NCI-H69 (cell line): Measurements from ENCODE around the gene SLC38A2.

Source experiments
- DNase-seq: peaks from one replicate; lab custom pipeline; 2025; lab: John Stamatoyannopoulos, UW

SLC38A2 gene

DNA sequence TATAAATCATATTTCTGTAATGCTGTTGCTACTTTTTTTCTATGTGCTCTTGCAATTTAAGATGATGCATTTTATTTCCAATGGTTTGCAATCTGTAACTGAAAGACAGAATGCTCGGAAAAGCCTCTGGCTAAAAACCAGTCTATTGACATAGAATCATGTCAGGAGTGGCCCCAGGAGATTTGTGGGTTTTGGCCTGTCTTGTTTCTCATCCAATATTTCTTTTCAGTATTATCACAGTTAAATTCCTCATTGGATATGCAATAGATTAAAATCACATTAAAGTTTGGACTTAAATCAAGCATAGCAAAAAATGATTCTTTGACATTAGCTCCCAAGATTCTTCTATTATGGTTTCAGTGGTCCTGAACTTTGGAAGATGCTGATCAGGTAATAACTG is 19.1 kb upstream of the SLC38A2 start:
- no peak for DNase-seq

DNA sequence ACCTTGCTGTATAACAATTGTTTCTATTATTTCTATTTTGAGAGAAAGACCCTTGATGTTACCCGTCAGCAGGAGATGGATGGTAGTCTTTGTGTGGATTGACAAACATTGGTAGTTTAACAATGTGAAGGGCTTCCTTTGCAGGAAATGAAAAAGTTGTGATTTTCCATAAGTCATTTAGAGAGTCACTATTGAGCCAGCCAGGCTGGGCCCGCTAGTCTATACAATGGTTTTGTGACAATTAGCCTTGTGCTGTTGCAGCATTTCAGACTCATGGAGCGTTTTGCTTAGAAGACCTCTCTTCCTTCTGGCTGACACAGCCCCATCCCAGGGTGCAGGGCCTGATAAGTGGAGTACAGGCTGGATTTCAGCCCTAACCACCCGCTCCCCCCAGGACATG is 18.3 kb upstream of the SLC38A2 start:
- no peak for DNase-seq

DNA sequence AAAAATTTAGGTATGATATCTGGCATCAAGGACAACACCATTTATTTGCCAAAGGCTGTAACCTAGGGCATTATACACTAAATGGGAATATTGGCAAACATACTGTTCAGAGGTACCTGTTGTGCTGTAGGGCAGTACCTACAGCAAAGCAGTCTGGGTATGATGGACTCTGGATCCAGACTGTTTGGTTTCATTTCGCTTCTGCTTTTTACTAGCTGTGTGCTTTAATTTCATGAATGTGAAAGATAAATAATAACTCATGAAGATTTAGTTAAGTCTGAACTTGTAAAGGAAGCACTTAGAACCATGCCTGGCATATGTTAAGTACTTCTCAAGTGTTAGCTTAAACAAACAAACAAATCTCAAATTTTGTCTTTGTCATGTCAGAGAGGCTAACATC is 17.7 kb upstream of the SLC38A2 start:
- DNase-seq, result no peak

DNA sequence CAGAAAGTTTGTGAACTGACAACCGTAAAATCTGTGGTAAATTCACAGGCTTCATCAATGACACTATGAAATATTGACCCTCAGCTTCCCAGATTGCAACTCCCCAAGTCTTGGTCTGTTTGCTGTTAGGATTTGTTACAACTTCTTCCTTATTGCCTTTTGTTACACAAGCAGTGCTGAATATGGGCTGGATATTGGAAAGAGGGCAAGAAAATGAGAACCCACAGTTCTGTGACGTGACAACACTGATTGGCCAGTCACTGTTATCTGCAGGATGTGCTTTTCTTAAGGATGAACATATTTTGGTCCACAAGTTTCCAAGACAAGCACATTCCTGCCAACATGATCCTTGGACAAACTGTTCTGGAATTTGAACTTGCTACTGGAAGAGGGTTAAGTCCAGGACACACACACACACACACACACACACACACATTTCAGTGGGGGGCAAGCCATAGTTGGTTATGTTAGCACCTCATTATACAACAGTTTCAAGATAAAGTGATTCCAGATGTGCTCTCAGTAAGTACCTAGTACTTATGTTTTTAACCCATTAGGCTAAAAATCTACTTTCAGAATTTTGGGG is 16.6 kb upstream of the SLC38A2 start:
- no peak for DNase-seq

DNA sequence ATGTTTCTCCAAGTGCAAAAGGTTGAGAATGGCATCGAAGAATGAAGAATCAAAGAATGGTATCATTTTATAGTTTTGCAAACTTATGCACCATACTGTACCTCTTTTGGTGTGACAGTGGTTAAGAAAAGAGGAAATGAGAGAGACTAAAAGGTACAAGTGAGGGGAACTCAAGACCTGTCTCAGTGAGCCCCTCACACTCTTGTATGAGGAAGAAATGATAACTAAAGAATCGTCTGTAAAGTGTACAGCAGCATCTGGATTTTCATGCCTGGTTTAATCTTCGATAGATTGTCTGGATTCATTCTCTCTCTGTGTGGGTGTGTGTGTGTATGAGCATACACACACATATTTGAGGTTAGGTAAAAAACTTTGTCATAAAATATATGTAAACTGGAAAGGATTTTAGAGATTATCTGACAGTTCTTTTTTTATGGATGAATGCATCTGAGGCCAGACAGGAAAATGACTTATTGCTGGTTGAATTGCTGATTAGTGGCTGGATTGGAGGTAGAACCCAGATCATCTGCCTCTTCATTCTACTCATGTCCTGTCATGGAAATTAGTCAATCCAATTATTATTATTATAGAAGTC is 16.0 kb upstream of the SLC38A2 start:
- DNase-seq, result no peak

DNA sequence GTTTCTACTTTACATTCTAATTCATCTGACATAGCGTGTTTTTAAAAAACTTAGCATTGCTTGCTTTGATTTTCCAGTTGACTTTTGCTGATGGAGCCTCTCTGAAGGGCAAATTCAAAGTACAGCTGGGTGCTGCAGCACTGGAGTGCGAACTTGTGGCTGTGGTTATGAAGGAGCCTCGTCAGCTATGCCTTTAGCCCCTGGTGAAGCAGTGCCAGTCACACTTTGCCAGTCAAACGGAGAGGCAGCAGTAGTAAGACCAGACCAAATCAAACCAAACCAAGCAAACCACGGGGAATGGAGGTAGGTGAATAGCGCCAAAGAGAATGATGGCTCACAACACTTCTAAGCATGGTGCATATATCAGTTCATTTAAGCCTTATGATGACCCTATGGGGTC is 15.1 kb upstream of the SLC38A2 start:
- no peak for DNase-seq

DNA sequence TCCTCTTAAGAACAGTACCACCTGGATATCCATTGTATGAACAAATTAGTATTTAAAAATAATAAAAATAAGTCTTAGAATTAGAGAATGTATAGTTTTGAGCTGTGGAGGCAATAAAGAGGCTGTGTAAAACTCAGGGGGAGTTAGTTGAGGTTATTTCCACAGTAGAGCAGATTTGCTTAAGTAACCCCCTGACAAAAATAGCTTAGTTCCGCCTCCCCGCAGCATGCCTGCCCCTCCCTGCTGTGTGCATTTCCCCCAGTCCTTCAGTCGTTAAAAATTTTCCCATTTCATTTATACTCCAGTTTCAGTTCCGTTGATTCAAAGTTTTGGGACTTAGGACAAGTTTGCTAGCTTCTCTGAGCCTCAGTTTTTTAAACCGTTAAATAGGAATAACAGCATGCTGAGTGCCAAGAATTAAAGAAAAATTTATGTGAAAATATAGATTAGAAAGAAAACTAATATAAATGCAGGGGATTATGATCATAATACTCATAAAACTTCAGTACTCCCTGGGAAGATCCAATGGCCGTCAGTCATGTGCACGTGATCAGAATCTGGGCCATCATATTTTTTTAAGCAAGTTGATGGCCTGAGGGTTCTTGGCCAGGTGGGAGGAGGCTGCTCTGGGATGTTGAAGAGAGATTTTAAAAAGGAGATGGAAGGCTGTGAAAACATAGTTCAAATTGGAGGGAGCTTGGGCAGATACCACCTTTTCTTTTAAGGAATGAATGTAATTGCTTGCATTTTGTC is 14.5 kb upstream of the SLC38A2 start:
- DNase-seq, result peak; percentile 61

DNA sequence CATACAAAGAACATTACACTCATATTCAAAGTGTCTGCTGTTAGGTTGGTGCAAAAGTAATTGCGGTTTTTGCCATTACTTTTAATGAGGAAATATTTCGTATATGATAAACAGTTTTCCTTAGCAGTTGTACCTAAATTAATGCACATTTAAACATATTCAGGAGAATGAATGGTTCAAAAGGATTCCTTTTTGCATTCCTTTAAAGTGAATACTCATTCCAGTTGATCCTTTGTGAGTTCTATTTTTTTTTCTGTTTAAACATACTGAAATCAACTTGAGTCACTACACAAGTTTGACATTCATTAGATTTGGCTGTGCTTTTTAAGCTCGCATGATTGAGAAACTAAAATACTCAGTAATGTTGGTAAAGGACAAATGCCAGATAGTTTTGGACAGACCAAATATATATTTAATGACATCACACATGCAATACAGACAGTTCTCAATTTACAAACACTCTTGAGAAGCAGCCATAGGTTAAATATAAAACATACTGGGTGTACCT is 13.8 kb upstream of the SLC38A2 start:
- peak; percentile 17 for DNase-seq

DNA sequence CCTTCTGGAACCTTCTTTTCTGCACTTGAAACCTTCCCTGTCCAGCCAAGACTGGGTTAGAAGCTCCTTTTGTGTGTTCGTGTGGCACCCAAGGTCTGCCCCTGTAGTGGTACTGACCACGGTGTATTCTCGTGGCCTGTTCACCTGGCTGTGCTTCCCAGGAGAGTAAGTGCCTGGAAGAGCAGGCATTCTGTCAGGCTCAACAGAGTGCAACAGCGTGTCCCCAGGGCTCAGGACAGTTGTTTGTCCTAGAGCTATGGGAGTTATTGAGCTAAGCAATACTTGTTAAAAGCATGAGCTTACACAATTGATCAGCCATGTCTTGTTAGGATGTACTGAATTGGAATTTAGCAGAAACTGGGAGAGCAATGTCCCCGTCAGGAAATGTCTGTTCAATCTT is 12.9 kb upstream of the SLC38A2 start:
- peak; percentile 37 for DNase-seq

DNA sequence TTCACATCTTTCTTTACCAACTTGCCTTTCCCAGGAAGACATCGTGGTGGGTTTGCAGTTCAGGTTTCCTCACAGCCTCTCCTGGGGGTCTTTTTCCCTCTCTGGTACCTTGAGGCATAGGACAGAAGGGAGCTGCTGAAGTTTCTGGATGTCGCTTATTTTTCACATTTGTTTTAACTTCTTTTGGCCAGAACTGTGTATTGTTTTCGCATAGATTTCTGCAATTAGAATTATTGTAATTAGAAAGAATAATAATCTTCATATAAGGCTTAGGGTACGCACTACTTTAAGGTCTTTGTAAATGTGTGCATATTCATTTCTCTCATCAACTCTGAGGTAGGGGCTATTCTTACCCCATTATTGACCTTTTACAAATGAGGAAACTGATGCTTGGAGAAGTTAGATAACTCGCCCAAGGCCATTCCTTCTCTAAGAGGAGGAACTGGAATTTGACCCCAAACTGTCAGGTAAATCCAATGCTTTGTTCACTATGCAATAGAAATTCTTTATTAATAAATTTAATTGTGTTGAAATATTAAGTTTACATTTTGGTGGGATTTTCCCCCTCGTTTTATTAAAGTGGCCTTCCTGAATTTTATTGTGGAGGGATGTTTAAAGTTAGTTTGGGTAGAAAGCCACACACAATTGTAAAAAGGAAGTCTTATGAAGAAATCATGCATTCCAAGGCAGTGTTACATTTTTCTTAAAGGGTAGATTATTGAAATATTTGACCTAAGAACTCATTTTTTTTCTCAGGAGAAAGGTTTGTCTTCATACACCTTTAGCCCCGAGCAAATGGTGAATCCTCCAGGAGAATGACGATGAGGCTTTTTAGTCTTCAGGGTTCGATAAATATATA is 12.1 kb upstream of the SLC38A2 start:
- peak; percentile 41 for DNase-seq

DNA sequence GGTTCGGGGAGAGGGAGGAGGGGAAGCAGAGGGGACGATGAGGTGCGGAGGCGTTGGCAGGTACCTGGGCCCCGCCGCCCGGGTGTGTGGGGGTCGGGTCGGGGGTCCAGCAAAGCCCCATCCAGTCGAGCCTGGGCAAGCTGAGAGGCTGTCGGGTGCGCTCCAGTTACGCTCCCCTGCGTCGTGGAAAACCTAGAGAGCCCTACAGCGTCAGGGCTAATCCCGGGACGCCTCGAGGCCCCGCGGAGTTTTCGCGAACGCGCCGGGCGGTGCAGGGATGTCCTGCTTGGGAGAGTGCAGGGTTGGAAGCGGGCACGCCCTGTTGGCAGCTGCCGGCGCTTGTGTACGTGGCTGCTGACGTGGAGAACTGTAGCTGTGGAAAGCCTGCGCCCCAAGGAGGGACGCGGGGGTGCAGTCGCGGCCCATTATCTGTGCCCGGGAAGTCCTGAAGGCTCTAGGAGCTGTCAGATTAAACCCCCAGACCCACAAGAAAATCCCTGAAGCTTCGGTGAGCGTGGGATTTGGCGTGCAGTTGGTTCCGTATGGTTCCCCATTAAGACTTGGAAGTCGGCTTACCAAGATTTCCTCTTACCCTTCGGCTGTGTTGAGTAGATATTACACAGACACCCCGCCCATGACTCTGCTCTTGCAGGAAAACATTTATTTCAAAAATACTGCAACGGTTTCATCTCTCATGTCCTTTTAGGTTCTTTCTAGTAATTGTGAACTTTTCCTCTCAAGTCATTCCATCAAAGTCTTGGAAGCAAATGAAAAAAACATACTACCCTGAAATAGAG is 11.3 kb upstream of the SLC38A2 start:
- peak; percentile 87 for DNase-seq

DNA sequence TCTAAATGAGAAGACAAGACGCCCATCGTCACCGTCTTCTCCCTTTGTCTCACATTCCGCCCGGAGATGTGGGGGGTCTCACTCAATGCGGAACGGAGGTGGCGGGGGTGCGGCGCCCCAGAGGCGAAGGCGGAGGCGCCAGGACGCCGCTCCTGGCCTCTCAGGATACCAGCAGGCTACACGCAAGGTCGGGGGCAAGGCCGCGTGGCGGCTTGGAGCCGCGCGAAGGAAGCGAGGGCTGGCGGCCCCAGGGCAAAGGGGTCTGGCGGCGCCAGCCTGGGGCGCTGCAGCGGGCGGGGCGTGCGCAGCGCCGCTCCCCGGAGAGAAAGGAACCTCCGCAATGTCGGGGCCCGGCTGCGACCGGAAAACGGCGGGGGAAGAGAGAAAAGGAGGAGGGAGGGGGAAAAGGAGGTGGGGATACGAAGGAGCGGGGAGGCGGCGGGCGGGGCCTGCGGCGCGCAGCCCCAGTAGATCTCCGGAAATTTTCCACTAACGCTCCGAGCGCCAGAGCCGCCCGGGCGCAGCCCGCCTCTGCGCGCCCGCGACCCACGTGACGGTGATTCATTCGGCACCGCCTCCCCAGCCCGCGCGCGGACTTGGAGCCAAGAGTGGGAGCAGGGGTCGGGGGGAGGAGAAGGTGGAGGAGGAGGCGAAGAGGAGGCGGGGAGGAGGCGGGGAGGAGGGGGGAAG is 10.5 kb upstream of the SLC38A2 start:
- peak; percentile 99 for DNase-seq

DNA sequence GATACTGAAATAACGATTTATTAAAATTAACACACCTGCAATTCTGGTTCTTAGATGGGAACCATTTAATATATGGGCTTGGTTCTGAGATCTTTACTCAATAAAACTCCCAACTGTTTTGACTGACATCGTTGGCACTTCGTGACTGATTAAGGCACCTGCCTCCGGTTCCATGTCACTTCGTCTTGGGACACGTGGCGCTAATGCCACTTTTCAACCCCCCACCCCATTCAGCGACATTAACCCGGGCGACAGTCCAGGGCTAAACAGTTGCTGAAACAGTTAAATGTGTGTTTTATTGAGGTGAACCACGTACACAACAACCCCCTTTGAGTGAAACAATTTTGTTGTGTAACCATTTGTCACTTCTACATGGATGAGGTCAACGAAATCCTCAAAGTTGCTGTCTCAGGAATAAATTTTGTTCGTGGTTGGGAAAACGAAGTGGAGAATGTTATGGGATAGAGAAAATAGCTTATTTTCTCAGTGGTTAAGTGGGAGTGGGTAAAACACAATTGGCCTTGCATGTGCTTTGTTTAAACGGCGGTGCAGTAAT is 9.9 kb upstream of the SLC38A2 start:
- DNase-seq, result no peak

DNA sequence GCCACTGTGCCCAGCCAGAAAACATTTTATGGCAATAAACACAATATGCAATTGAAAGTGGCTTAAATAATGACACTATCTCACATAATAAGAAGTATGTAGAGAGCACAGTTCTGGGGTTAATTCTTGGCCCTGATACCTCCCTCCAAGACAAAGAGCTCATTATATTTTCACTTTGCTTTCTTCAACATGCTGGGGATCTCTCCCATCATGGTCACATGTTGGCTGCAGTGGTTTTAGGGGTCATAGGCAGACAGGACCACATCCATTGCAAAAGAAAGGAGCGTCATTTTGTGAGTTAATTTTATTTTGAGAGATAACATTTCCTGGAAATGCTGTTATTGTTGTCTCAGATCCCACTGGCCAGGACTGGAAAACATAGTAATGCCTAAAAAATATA is 8.3 kb upstream of the SLC38A2 start:
- no peak for DNase-seq

DNA sequence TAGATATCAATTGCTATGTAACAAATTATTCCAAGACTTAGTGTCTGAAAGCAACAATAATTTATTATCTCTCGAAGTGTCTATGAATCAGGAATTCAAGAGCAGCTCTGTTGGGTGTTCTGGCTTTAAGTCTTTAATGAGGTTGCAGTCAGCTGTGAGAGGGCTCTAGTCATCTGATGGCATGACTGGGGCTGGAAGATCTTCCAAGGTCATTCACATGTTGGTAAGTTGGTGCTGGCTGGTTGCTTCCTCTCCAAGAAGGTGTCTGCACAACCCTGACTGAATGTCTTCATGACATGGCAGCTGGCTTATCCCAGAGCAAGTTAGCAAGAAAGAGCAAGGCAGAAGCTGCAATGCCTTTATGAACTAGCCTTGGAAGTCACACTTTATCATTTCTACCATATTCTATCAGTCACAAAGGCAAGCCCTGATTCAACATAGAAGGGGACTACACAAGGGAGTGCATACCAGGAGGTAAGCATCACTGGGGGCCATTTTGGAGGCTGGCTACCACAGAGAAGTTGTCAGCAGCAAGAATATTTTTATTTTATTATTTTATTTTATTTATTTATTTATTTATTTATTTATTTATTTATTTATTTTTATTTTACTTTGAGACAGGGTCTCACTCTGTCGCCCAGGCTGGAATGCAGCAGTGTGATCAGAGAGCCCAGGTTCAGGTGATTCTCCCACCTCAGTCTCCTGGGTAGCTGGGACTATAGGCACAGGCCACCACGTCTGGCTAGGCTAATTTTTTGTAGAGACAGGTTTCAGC is 7.6 kb upstream of the SLC38A2 start:
- DNase-seq, result no peak

DNA sequence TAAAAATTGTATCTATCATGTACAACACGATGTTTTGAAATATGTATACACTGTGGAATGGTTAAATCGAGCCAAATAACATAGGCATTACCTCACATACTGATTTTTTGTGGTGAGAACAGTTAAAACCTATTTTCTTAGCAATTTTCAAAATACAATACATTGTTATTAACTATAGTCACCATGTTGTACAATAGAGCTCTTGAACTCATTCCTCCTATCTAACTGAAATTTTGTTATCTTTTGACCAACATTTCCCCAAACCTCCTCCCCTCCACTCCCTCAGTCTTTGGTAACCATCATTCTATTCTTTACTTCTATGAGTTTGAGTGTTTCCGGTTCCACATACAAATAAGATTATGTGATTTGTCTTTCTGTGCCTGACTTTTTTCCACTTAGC is 6.8 kb upstream of the SLC38A2 start:
- DNase-seq, result no peak

DNA sequence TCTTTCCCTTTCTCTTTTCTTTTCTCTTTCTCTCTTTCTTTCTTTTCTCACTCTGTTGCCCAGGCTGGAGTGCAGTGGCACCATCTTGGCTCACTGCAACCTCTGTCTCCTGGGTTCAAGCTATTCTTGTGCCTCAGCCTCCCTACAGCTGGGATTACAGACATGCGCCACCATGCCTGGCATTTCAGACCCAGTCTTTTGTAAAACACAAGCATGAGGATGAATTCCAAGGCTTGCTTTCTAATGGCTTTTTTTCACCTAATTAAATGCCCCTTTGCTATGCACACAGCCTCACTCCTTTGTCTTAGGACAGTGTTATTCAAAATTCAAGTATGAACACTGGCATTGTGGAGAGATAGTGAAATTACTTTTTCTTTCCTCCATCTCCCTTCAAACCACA is 6.0 kb upstream of the SLC38A2 start:
- no peak for DNase-seq

DNA sequence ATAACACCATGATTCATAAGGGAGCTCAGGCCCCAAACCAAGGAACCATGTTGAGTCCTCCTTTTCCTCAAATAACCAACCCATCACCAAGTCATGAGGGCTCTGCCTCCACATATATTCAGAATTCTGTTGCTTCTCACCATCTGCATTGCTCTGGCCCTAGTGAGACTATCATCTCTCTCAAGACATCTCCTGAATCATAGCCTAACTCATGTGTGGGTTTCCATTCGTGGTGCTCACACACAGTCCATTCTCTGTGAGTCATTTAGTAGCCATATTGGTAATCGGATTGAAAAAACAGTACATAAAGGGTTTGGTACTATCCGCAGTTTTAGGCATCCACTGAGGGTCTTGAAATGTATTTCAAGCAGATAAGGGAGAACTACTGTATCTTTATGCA is 5.1 kb upstream of the SLC38A2 start:
- DNase-seq, result no peak

DNA sequence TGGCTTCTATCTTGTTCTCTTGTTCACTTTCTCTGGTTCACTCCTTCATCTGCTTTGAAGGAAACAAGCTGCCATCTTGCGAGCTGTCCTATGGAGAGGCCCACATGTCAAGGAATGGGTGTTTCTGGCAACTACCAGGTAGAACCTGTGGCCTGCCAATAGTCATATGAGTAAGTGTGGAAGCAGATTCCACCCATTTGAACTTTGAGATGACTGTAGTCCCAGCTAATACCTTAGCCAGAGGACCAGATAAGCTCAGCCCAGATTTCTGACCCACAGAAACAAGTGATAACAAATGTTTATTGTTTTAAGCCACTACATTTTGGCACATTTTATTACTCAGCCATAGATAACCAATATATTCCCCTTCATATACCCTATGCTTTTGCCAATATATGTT is 4.0 kb upstream of the SLC38A2 start:
- no peak for DNase-seq

DNA sequence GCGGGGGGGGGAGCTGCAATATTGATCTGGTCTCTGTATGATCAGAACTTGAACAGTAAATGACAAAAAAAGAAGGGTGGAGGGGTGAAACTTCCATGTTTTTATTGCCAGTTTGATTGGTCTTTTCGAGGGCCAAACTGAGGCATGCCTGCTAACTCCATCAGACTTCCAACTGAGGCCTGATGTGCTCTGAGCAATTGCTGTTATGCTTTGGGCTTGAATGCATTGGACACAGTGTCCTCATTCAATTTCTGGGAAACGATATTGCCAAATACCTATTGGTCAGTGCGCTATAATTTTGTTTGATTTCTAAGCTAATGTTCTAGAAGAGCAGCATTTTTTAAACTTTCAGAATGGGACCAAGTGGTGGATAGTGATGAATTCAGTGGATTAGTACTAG is 2.1 kb upstream of the SLC38A2 start:
- DNase-seq, result no peak
